ENCODE measurements around the gene VDAC2. TPM values are rescaled to one million over a fixed set of nuclear protein-coding genes. Genes with fewer than 3 reads are reported as not detected.
A peak's percentile ranks its signal among the peaks of the same experiment; 100 is the strongest.
"Not testable (repeated sequence)": the region's sequence is repeated elsewhere in the genome, so short reads cannot be mapped to it uniquely, and the experiment has no call there.

The VDAC2 gene
- total RNA-seq, 4 donors from 2014 or later: 111 to 196 (median 146) TPM

- TF ChIP-seq POLR2A (IDR thresholded peaks at IDR 0.05) (no peak), EP300 (IDR thresholded peaks at IDR 0.05) (no peak), CTCF (IDR thresholded peaks at IDR 0.05) (no peak)
- Histone ChIP-seq H3K4me3 (no peak overlapping the region), H3K27me3 (no peaks in the 10 kb centered on the region), H3K4me1 (peaks cover 6% of the 10 kb centered on the region), H3K36me3 (peaks cover 12% of the 10 kb centered on the region), H3K27ac (no peak overlapping the region), H3K9me3 (no peaks in the 10 kb centered on the region)
- 76% methylated on average over 1 of the region's 1 CpG for WGBS
- no peak for DNase-seq (ENCODE audit: low spot score in 2 of 2)
These were observed 29.5 kb upstream of the VDAC2 start for GRCh38 chr10:75181073-75181472.

GRCh38 chr10:75186310-75186709 lies 24.3 kb upstream of the VDAC2 start:
- Histone ChIP-seq H3K27me3 (no peaks in the 10 kb centered on the region), H3K27ac (peak overlapping the region; percentile 36), H3K4me3 (no peak overlapping the region), H3K9me3 (no peaks in the 10 kb centered on the region), H3K4me1 (peaks cover 24% of the 10 kb centered on the region), H3K36me3 (peaks cover 7% of the 10 kb centered on the region)
- no peak for DNase-seq (ENCODE audit: low spot score in 2 of 2)
- TF ChIP-seq EP300 (IDR thresholded peaks at IDR 0.05): no peak
- no peak for TF ChIP-seq POLR2AphosphoS5 (IDR thresholded peaks at IDR 0.05)
- TF ChIP-seq POLR2A (IDR thresholded peaks at IDR 0.05): no peak
- TF ChIP-seq CTCF (IDR thresholded peaks at IDR 0.05): no peak
- 32% methylated on average over 4 of the region's 4 CpGs for WGBS

- TF ChIP-seq POLR2A (IDR thresholded peaks at IDR 0.05) (no peak), CTCF (IDR thresholded peaks at IDR 0.05) (peak; percentile 54 to 59)
- DNase-seq (ENCODE audit: low spot score in 2 of 2): peak in 1 of 2 donors; percentile 76
- Histone ChIP-seq H3K27me3 (no peaks in the 10 kb centered on the region), H3K4me1 (peaks cover 30% of the 10 kb centered on the region), H3K27ac (peak overlapping the region; percentile 56), H3K36me3 (peaks cover 3% of the 10 kb centered on the region), H3K4me3 (no peak overlapping the region), H3K9me3 (no peaks in the 10 kb centered on the region)
- 55% methylated on average over 3 of the region's 3 CpGs for WGBS
These were observed 22.6 kb upstream of the VDAC2 start for GRCh38 chr10:75187961-75188426.

GRCh38 chr10:75188522-75188921 lies 22.1 kb upstream of the VDAC2 start:
- Histone ChIP-seq H3K27ac (peak overlapping the region; percentile 56), H3K4me1 (peaks cover 30% of the 10 kb centered on the region)
- not testable (repeated sequence) for H3K27me3 ChIP-seq, H3K4me3 ChIP-seq, H3K9me3 ChIP-seq, H3K36me3 ChIP-seq
- WGBS: 91% methylated on average over 9 of the region's 9 CpGs
- DNase-seq (ENCODE audit: low spot score in 2 of 2): peak in 1 of 2 donors; percentile 35

- H3K27ac ChIP-seq: no peak overlapping the region
- peak in 1 of 2 donors; percentile 52 for DNase-seq (ENCODE audit: low spot score in 2 of 2)
- 97% methylated on average over 12 of the region's 12 CpGs for WGBS
- H3K4me3 ChIP-seq: no peak overlapping the region
- TF ChIP-seq POLR2A (IDR thresholded peaks at IDR 0.05) (no peak), POLR2AphosphoS5 (IDR thresholded peaks at IDR 0.05) (no peak), EP300 (IDR thresholded peaks at IDR 0.05) (no peak), CTCF (IDR thresholded peaks at IDR 0.05) (no peak)
- H3K27me3 ChIP-seq: no peaks in the 10 kb centered on the region
- H3K36me3 ChIP-seq: no peaks in the 10 kb centered on the region
- H3K4me1 ChIP-seq: peaks cover 30% of the 10 kb centered on the region
- no peaks in the 10 kb centered on the region for H3K9me3 ChIP-seq
These were observed 21.1 kb upstream of the VDAC2 start for GRCh38 chr10:75189266-75190096.
